Melanocyte of skin (primary cell): ENCODE measurements around the gene MGAT5B. TPM values are rescaled to one million over a fixed set of nuclear protein-coding genes. Genes with fewer than 3 reads are reported as not detected.

Experiments
- total RNA-seq, 2 donors: library from RNA; depleted of rRNA; stranded (reverse); fragments of >200 nt; gene quantifications; 2 replicates each; pipeline ENCODE4 v1.2.3, GENCODE V29; 2012

The MGAT5B gene, protein sequence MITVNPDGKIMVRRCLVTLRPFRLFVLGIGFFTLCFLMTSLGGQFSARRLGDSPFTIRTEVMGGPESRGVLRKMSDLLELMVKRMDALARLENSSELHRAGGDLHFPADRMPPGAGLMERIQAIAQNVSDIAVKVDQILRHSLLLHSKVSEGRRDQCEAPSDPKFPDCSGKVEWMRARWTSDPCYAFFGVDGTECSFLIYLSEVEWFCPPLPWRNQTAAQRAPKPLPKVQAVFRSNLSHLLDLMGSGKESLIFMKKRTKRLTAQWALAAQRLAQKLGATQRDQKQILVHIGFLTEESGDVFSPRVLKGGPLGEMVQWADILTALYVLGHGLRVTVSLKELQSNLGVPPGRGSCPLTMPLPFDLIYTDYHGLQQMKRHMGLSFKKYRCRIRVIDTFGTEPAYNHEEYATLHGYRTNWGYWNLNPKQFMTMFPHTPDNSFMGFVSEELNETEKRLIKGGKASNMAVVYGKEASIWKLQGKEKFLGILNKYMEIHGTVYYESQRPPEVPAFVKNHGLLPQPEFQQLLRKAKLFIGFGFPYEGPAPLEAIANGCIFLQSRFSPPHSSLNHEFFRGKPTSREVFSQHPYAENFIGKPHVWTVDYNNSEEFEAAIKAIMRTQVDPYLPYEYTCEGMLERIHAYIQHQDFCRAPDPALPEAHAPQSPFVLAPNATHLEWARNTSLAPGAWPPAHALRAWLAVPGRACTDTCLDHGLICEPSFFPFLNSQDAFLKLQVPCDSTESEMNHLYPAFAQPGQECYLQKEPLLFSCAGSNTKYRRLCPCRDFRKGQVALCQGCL
- total RNA-seq = 10 to 100 TPM; 57.9 to 58.2 TPM

GRCh38 chr17:76868176-76868668 is at the start of gene MGAT5B:
MGAT5B (plus strand) TSS chr17:76868404; CDS start chr17:76869030, 626 bp downstream.

Other genes with a start within 250 kb of the MGAT5B start
- gene ST6GALNAC1, start 224.6 kb upstream of the MGAT5B start, total RNA-seq = not detected
- 10 to 100 TPM; 51.6 to 52.9 TPM for gene MXRA7, start 157.4 kb upstream of the MGAT5B start, total RNA-seq
- 10 to 100 TPM; 10.3 to 24.3 TPM for gene JMJD6, start 141.8 kb upstream of the MGAT5B start, total RNA-seq
- gene METTL23, start 141.6 kb upstream of the MGAT5B start, total RNA-seq = 10 to 100 TPM; 27.9 to 39.3 TPM
- 100 to 1,000 TPM; 109 to 245 TPM for gene SRSF2, start 131.1 kb upstream of the MGAT5B start, total RNA-seq
- gene MFSD11, start 130.3 kb upstream of the MGAT5B start, total RNA-seq = 10 to 100 TPM; 17.3 to 29.3 TPM